HL-60 (cell line): ENCODE data around the gene EPHB4.
"Not testable (repeated sequence)": the region's sequence is repeated elsewhere in the genome, so short reads cannot be mapped to it uniquely, and the experiment has no call there.

Experiments used
- DNase-seq, 2 experiments: peaks; one replicate each; pipeline ENCODE4 v3.0.0-alpha.2; 2010 to 2020; ENCODE audit warnings: low read depth in 1 of 2, low spot score in 1 of 2
- H3K27ac ChIP-seq: fragments of 250-450 bp; sonication (Bioruptor Pico); replicated peaks from 2 replicates; pipeline ENCODE4 v1.5.1; 2020; ENCODE audit warnings: mild to moderate bottlenecking, moderate library complexity
- H3K27me3 ChIP-seq: fragments of 250-450 bp; sonication (Bioruptor Pico); 2 replicates; pipeline ENCODE4 v1.5.1; 2021; ENCODE audit warnings: mild to moderate bottlenecking, moderate library complexity; ENCODE audit not compliant: insufficient read depth, poor library complexity, severe bottlenecking
- H3K4me3 ChIP-seq: replicated peaks from 2 replicates; pipeline ENCODE4 v1.5.1; 2011; ENCODE audit warnings: mild to moderate bottlenecking, control low read depth, low read length; ENCODE audit not compliant: insufficient read depth
- GABPA ChIP-seq: IDR thresholded peaks from 2 replicates; pipeline ENCODE4 v1.6.1; 2012; ENCODE audit warnings: low read depth
- POLR2AphosphoS5 ChIP-seq: IDR thresholded peaks from 2 replicates; pipeline ENCODE4 v1.6.1; 2012; ENCODE audit warnings: low read depth
- SPI1 ChIP-seq: IDR thresholded peaks from 2 replicates; pipeline ENCODE4 v1.6.1; 2012; ENCODE audit warnings: low read depth, mild to moderate bottlenecking, borderline replicate concordance
- TF ChIP-seq, protein P1 (sequence below): IDR thresholded peaks from 2 replicates; pipeline ENCODE4 v1.6.1; 2012; ENCODE audit warnings: low read depth; ENCODE audit not compliant: insufficient replicate concordance
- TF ChIP-seq, protein P2 (sequence below): IDR thresholded peaks from one replicate; pipeline ENCODE4 v1.5.1; 2011; ENCODE audit warnings: low read length, control low read depth, inconsistent platforms; ENCODE audit not compliant: insufficient read depth

The EPHB4 gene

DNA sequence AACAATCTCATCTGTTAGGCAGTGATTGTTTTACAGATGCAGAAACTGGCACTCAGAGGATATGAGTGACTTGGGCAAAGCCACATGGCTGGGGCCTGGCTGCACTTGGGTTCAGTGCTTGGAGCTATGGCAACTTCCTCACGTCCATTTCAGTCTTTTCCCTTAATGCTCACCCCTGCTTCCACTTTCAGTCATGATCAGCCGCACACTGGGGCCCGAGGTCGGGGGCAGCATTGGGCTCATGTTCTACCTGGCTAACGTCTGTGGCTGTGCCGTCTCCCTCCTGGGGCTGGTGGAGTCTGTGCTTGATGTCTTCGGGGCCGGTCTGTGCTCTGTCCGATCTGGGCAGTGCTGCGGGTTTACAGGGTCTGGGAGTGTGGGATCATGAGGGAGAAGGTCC is 28.2 kb upstream of the EPHB4 start:
- H3K4me3 ChIP-seq, result no peak overlapping the region
- H3K27me3 ChIP-seq, result no peaks in the 10 kb centered on the region
- no peak for TF ChIP-seq SPI1
- no peak for TF ChIP-seq POLR2AphosphoS5
- TF ChIP-seq, protein P1, sequence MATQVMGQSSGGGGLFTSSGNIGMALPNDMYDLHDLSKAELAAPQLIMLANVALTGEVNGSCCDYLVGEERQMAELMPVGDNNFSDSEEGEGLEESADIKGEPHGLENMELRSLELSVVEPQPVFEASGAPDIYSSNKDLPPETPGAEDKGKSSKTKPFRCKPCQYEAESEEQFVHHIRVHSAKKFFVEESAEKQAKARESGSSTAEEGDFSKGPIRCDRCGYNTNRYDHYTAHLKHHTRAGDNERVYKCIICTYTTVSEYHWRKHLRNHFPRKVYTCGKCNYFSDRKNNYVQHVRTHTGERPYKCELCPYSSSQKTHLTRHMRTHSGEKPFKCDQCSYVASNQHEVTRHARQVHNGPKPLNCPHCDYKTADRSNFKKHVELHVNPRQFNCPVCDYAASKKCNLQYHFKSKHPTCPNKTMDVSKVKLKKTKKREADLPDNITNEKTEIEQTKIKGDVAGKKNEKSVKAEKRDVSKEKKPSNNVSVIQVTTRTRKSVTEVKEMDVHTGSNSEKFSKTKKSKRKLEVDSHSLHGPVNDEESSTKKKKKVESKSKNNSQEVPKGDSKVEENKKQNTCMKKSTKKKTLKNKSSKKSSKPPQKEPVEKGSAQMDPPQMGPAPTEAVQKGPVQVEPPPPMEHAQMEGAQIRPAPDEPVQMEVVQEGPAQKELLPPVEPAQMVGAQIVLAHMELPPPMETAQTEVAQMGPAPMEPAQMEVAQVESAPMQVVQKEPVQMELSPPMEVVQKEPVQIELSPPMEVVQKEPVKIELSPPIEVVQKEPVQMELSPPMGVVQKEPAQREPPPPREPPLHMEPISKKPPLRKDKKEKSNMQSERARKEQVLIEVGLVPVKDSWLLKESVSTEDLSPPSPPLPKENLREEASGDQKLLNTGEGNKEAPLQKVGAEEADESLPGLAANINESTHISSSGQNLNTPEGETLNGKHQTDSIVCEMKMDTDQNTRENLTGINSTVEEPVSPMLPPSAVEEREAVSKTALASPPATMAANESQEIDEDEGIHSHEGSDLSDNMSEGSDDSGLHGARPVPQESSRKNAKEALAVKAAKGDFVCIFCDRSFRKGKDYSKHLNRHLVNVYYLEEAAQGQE, result no peak
- TF ChIP-seq, protein P2, sequence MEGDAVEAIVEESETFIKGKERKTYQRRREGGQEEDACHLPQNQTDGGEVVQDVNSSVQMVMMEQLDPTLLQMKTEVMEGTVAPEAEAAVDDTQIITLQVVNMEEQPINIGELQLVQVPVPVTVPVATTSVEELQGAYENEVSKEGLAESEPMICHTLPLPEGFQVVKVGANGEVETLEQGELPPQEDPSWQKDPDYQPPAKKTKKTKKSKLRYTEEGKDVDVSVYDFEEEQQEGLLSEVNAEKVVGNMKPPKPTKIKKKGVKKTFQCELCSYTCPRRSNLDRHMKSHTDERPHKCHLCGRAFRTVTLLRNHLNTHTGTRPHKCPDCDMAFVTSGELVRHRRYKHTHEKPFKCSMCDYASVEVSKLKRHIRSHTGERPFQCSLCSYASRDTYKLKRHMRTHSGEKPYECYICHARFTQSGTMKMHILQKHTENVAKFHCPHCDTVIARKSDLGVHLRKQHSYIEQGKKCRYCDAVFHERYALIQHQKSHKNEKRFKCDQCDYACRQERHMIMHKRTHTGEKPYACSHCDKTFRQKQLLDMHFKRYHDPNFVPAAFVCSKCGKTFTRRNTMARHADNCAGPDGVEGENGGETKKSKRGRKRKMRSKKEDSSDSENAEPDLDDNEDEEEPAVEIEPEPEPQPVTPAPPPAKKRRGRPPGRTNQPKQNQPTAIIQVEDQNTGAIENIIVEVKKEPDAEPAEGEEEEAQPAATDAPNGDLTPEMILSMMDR, result no peak
- TF ChIP-seq GABPA, result no peak

DNA sequence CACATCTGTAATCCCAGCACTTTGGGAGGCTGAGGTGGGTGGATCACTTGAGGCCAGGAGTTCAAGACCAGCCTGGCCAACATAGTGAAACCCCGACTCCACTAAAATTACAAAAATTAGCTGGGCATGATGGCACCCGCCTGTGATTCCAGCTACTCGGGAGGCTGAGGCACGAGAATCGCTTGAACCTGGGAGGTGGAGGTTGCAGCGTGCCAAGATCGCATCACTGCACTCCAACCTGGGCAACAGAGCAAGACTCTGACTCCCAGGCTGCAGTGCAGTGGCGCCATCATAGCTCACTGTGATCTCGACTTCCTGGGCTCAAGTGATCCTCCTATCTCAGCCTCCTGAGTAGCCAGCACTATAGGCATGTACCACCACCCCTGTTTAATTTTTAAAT is 27.6 kb upstream of the EPHB4 start:
- H3K27me3 ChIP-seq, H3K4me3 ChIP-seq, H3K27ac ChIP-seq, DNase-seq: not testable (repeated sequence)

More for the DNA sequence above, 28.2 kb upstream of the EPHB4 start:
- H3K27ac ChIP-seq, result no peak overlapping the region
- DNase-seq, result no peak

DNA sequence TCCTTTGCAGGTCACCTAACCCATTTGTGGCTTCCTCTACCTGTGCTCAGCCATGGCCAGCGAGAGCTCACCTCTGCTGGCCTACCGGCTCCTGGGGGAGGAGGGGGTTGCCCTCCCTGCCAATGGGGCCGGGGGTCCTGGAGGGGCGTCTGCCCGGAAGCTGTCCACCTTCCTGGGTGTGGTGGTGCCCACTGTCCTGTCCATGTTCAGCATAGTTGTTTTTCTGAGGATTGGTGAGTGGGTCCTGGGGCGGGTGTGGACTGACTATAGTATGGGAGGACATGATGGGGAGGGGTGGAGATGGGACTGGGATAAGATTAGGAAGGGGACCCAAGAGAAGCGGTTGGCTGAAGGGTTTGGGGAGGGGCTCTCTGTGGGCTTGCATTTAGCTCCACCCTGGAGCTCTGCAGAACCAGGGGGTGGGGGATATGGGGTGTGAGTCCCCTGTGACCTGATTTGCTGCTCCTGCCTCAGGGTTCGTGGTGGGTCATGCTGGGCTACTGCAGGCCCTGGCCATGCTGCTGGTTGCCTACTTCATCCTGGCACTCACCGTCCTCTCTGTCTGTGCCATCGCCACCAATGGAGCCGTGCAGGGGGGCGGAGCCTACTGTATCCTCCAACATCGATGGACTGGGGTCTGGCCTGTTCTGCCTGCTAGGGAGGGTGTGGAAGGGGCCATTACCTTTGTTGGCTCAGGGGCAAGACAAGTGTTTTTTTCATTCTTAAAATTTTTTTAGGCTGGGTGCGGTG is 27.0 kb upstream of the EPHB4 start:
- H3K27me3 ChIP-seq, result no peaks in the 10 kb centered on the region
- TF ChIP-seq POLR2AphosphoS5 (no peak), GABPA (no peak), SPI1 (no peak)
- TF ChIP-seq, protein P1, result no peak
- TF ChIP-seq, protein P2, result no peak
- H3K4me3 ChIP-seq, result no peak overlapping the region
- H3K27ac ChIP-seq, result no peak overlapping the region
- DNase-seq, result no peak

DNA sequence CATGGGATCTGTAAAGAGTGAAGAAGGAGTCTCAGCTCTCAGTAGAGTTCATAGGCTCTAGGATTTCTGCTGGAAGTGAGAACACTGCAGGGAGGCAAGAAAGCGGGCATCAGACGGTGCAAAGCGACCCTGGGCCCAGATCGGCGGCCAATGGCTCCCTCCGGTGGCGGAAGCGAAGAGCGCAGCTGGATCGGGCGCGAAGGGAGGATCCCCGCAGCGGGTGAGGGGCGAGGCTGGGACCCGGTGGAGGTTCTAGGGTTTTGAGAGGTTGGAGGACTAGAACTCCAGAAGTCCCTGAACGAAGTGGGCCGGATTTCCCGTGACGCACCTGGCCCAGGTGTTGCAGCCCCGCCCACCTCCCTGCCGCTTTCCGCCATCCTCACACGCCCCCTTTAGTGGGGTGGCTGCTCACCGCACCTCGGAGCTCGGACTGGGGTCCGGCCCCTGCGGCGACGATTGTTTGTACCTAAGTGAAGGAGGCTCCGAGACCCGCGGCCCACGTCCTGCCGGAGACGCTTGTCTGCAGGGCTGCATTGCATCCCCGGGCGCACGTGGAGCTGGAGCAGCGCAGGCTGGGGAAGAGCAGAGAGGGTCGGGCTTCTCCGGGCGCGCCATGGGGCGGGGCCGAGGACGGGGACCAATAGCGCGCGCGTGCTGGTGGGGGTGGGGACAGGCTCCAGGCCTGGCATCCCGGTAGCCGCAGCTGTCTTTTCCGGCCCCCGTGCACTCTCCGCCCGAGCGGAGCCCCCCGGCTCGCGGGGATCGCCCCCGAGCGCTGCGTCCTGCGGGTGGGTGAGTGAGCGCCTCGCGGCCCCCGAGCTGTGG is 24.9 kb upstream of the EPHB4 start, which contains the start of gene SLC12A9:
TSS of gene SLC12A9 (plus strand) at position 666 of the 825 bp plus-strand sequence. CDS start 1,485 bp downstream, outside the sequence.
- no peak for TF ChIP-seq SPI1
- TF ChIP-seq, protein P1, result no peak
- TF ChIP-seq GABPA, result no peak
- 0 out of 2 replicates have a peak, but pooled peaks have one; percentile 18 for TF ChIP-seq POLR2AphosphoS5
- TF ChIP-seq, protein P2, result peak; percentile 78
- peak within 1 kb of the TSS; percentile 61 for H3K27ac ChIP-seq

More for the DNA sequence above, 24.9 kb upstream of the EPHB4 start, which contains the start of gene SLC12A9:
- H3K27me3 ChIP-seq, result no peaks in the 10 kb centered on the region
- DNase-seq, result peak; percentile 78 to 88
- peak within 1 kb of the TSS; percentile 87 for H3K4me3 ChIP-seq
